Memory B cell (primary cell): ENCODE data around the gene GPR160.

ENCODE experiments used
- ATAC-seq: fragments of 150-1000 bp; cut with Tn5 transposase; 2 replicates; pipeline ENCODE4 v1.10.0; 2021; ENCODE audit warnings: low read depth, mild to moderate bottlenecking, moderate library complexity
- DNase-seq, 2 donors: peaks; one replicate each; pipeline ENCODE4 v3.0.0; 2022; ENCODE audit warnings: low spot score in 2 of 2
- H3K27ac Mint-ChIP-seq: one replicate; pipeline ENCODE4 v1.8.0; 2022; ENCODE audit warnings: mild to moderate bottlenecking, moderate library complexity, mixed read lengths
- H3K27me3 Mint-ChIP-seq: one replicate; pipeline ENCODE4 v1.8.0; 2022; ENCODE audit warnings: mixed read lengths
- H3K36me3 Mint-ChIP-seq: one replicate; pipeline ENCODE4 v1.8.0; 2022; ENCODE audit warnings: mild to moderate bottlenecking, mixed read lengths
- H3K4me1 Mint-ChIP-seq: one replicate; pipeline ENCODE4 v1.8.0; 2022; ENCODE audit warnings: mixed read lengths
- H3K4me3 Mint-ChIP-seq: one replicate; pipeline ENCODE4 v1.8.0; 2022; ENCODE audit warnings: mild to moderate bottlenecking, moderate library complexity, mixed read lengths
- H3K9me3 Mint-ChIP-seq: one replicate; pipeline ENCODE4 v1.8.0; 2022; ENCODE audit warnings: mixed read lengths

The GPR160 gene

GRCh38 chr3:170132335-170132734 is 94.5 kb downstream of the GPR160 start:
- no peak for ATAC-seq
- DNase-seq, result no peak
- no peak overlapping the region for H3K27ac Mint-ChIP-seq

More at GRCh38 chr3:170132335-170132734, 94.5 kb downstream of the GPR160 start:
- peaks cover 38% of the 10 kb centered on the region for H3K36me3 Mint-ChIP-seq
- H3K27me3 Mint-ChIP-seq, result no peaks in the 10 kb centered on the region
- H3K4me3 Mint-ChIP-seq, result no peak overlapping the region
- peaks cover 9% of the 10 kb centered on the region for H3K4me1 Mint-ChIP-seq
- no peaks in the 10 kb centered on the region for H3K9me3 Mint-ChIP-seq
